Measurements from ENCODE around the gene WNT16.

- no peak for TF ChIP-seq SUZ12 (IDR thresholded peaks at IDR 0.05; ENCODE audit: extremely low read depth, insufficient read depth, insufficient read length)
- no peak for TF ChIP-seq YY1 (IDR thresholded peaks at IDR 0.05; ENCODE audit: insufficient read depth, insufficient read length)
- TF ChIP-seq ZNF274 (IDR thresholded peaks at IDR 0.05; ENCODE audit: low read depth, low read length), result no peak
Measured at GRCh38 chr7:121282129-121282528, 46.7 kb upstream of the WNT16 start.

Measured in NT2/D1 (cell line).